HepG2 (cell line): ENCODE results near the gene GIMAP8. TPM values are rescaled to one million over a fixed set of nuclear protein-coding genes. Genes with fewer than 3 reads are reported as not detected.

Source experiments
- ATAC-seq: fragments of 200-7000 bp; cut with Tn5 transposase; 3 replicates; pipeline ENCODE4 v1.9.1; 2020; ENCODE audit warnings: mild to moderate bottlenecking, moderate library complexity
- BruUV-seq: library from RNA; stranded (reverse); fragments of 400-500 nt; replicated peaks from 2 replicates; lab custom pipeline; 2021; lab: Mats Ljungman, UMichigan
- CTCF ChIA-PET: fragments of 300-600 bp; formaldehyde crosslinking; extraction: SDS; loops from one replicate; lab custom pipeline; 2021; ENCODE audit warnings: low total read pairs, inconsistent platforms, low intra/inter-chr PET ratio; lab: Yijun Ruan, JAX
- POLR2A ChIA-PET: fragments of 350-600 bp; sonication (Branson Sonifier 250); formaldehyde crosslinking; loops from one replicate; lab custom pipeline; 2020; ENCODE audit warnings: antibody characterized with exemption, inconsistent platforms; lab: Yijun Ruan, JAX
- DNase-seq: peaks from one replicate; pipeline ENCODE4 v3.0.0-alpha.2; 2015; ENCODE audit warnings: low spot score
- FAIRE-seq: peaks from 3 replicates; lab custom pipeline; 2011; peaks lifted over from hg19 to GRCh38; lab: Jason Lieb, UNC
- H2AFZ ChIP-seq: one replicate; pipeline ENCODE4 v1.6.1; 2011; ENCODE audit warnings: low read length, inconsistent platforms
- H3K27ac ChIP-seq: fragments of 300-600 bp; 3 replicates; pipeline ENCODE4 v1.8.0; 2011; ENCODE audit warnings: mixed run types, mild to moderate bottlenecking, mixed read lengths, low read length, inconsistent platforms; ENCODE audit not compliant: insufficient read depth; ENCODE audit errors: extremely low read length
- H3K27me3 ChIP-seq, 2 experiments: fragments of 200-600 bp in 1 of 2; 2 replicates in 1 of 2; 3 replicates in 1 of 2; pipeline versions ENCODE4 v1.6.0 to v1.8.0; 2011; ENCODE audit warnings: low read length in 2 of 2, mild to moderate bottlenecking in 2 of 2, moderate library complexity in 2 of 2, inconsistent platforms in 1 of 2; ENCODE audit not compliant: insufficient read depth in 2 of 2, control insufficient read depth in 1 of 2
- H3K36me3 ChIP-seq, 2 experiments: fragments of 200-600 bp in 1 of 2; replicated peaks in 1 of 2; 2 replicates in 1 of 2; 3 replicates in 1 of 2; pipeline versions ENCODE4 v1.5.1 to v1.8.0; 2011; ENCODE audit warnings: low read length in 2 of 2, inconsistent platforms in 1 of 2; ENCODE audit not compliant: insufficient read depth in 2 of 2, control insufficient read depth in 1 of 2
- H3K4me1 ChIP-seq: 2 replicates; pipeline ENCODE4 v1.5.1; 2012; ENCODE audit warnings: low read length, inconsistent platforms; ENCODE audit not compliant: insufficient read depth
- H3K4me2 ChIP-seq: 2 replicates; pipeline ENCODE4 v1.6.0; 2011; ENCODE audit warnings: low read depth, low read length, inconsistent platforms
- H3K4me3 ChIP-seq, 3 experiments: fragments of 200-600 bp in 1 of 3; sonication (generic), shearing (Covaris generic) in 1 of 3; replicated peaks in 1 of 3; 2 replicates each; pipeline ENCODE4 v1.5.1; 2011 to 2016; ENCODE audit warnings: low read length in 3 of 3, inconsistent platforms in 2 of 3, low read depth in 2 of 3, mild to moderate bottlenecking in 2 of 3, control low read depth in 1 of 3, mixed read lengths in 1 of 3; ENCODE audit not compliant: insufficient read depth in 1 of 3
- H3K79me2 ChIP-seq: one replicate; pipeline ENCODE4 v1.6.1; 2011; ENCODE audit warnings: low read length, inconsistent platforms; ENCODE audit not compliant: insufficient read depth
- H3K9ac ChIP-seq: 2 replicates; pipeline ENCODE4 v1.6.0; 2011; ENCODE audit warnings: mild to moderate bottlenecking, low read depth, low read length, inconsistent platforms; ENCODE audit not compliant: insufficient read depth
- H3K9me3 ChIP-seq: 2 replicates; pipeline ENCODE4 v1.5.1; 2012; ENCODE audit warnings: mild to moderate bottlenecking, low read length
- H4K20me1 ChIP-seq: 2 replicates; pipeline ENCODE4 v1.6.0; 2011; ENCODE audit warnings: inconsistent platforms, mild to moderate bottlenecking, low read length, moderate library complexity; ENCODE audit not compliant: insufficient read depth
- ADNP ChIP-seq: sonication (generic); formaldehyde crosslinking; IDR thresholded peaks from 2 replicates; pipeline ENCODE4 v1.4.0; 2020; ENCODE audit warnings: missing genetic modification reagents
- AFF4 ChIP-seq: sonication (generic); formaldehyde crosslinking; IDR thresholded peaks from 2 replicates; pipeline ENCODE4 v1.4.0; 2020; ENCODE audit warnings: missing genetic modification reagents
- DPF2 ChIP-seq: sonication (generic); formaldehyde crosslinking; IDR thresholded peaks from 2 replicates; pipeline ENCODE4 v1.4.0; 2020; ENCODE audit warnings: mild to moderate bottlenecking, low read depth, missing genetic modification reagents, borderline replicate concordance
- FOXA3 ChIP-seq: IDR thresholded peaks from 2 replicates; pipeline ENCODE4 v1.6.1; 2016; ENCODE audit warnings: missing genetic modification reagents, missing compliant biosample characterization
- GTF2F1 ChIP-seq: fragments of 150-350 bp; IDR thresholded peaks from 2 replicates; pipeline ENCODE4 v1.6.1; 2014; ENCODE audit warnings: low read length
- HHEX ChIP-seq: IDR thresholded peaks from 2 replicates; pipeline ENCODE4 v1.6.1; 2016; ENCODE audit warnings: control low read depth
- MBNL3 ChIP-seq: fragments of 250-450 bp; sonication (Bioruptor Pico); conservative IDR thresholded peaks from 2 replicates; pipeline ENCODE4 v1.8.0; 2022; ENCODE audit warnings: mild to moderate bottlenecking, inconsistent platforms
- MIXL1 ChIP-seq: IDR thresholded peaks from 2 replicates; pipeline ENCODE4 v1.6.1; 2016
- MLX ChIP-seq: IDR thresholded peaks from 2 replicates; pipeline ENCODE4 v1.6.1; 2016
- RBM39 ChIP-seq: fragments of 200-400 bp; formaldehyde crosslinking; IDR thresholded peaks from one replicate; pipeline ENCODE4 v1.6.1; 2018; ENCODE audit warnings: antibody characterized with exemption, mild to moderate bottlenecking, low read depth, low read length; ENCODE audit not compliant: poor library complexity, severe bottlenecking
- REPIN1 ChIP-seq: sonication (generic); formaldehyde crosslinking; IDR thresholded peaks from 2 replicates; pipeline ENCODE4 v1.8.0; 2022; ENCODE audit warnings: missing genetic modification reagents, low read depth, mild to moderate bottlenecking, borderline replicate concordance
- SNAPC2 ChIP-seq: sonication (generic); formaldehyde crosslinking; IDR thresholded peaks from 2 replicates; pipeline ENCODE4 v1.8.1; 2022; ENCODE audit warnings: mild to moderate bottlenecking, missing genetic modification reagents
- ZBTB7A ChIP-seq: sonication (generic); formaldehyde crosslinking; IDR thresholded peaks from 2 replicates; pipeline ENCODE4 v1.8.0; 2022; ENCODE audit warnings: mild to moderate bottlenecking, missing genetic modification reagents
- ZFP37 ChIP-seq: sonication (generic); formaldehyde crosslinking; IDR thresholded peaks from 2 replicates; pipeline ENCODE4 v1.4.0; 2020; ENCODE audit warnings: missing genetic modification reagents, borderline replicate concordance
- ZNF10 ChIP-seq: sonication (generic); formaldehyde crosslinking; IDR thresholded peaks from 2 replicates; pipeline ENCODE4 v1.4.0; 2020; ENCODE audit warnings: mild to moderate bottlenecking, low read depth, missing genetic modification reagents, borderline replicate concordance
- ZNF614 ChIP-seq: IDR thresholded peaks from 2 replicates; pipeline ENCODE4 v1.6.1; 2018; ENCODE audit warnings: missing biosample characterization, missing genetic modification reagents, inconsistent platforms, borderline replicate concordance
- WGBS: methylation state at CpG from one replicate; pipeline ENCODE4 v1.1.6; 2017; ENCODE audit warnings: low lambda C conversion rate; 5-methylcytosine and 5-hydroxymethylcytosine counted together
- in situ Hi-C: cut with HindIII; loops from 2 replicates; pipeline ENCODE4 v1.10.0; 2017; ENCODE audit warnings: low pct_unique_long_range_greater_than_20kb; ENCODE audit not compliant: extremely low pct_ligation_motif_present
- intact Hi-C: fragments of 100-400 bp; cut with micrococcal nuclease; formaldehyde crosslinking; loops from one replicate; pipeline ENCODE4 v1.10.0; 2022; ENCODE audit not compliant: unreplicated experiment
- polyA plus RNA-seq, 8 experiments: library from polyadenylated mRNA; depleted of rRNA in 3 of 8; stranded (reverse) in 7 of 8; unstranded in 1 of 8; fragments of >200 nt; fragmentation: Illumina TruSeq in 4 of 8; extraction: Trizol in 4 of 8; gene quantifications; 2 replicates each; pipeline versions ENCODE4 v1.2.1 to v1.2.3, GENCODE V29; 2011 to 2016; ENCODE audit warnings: low read depth in 4 of 8, missing spikeins in 1 of 8, mixed read lengths in 1 of 8; ENCODE audit not compliant: insufficient read depth in 1 of 8
- total RNA-seq, 5 experiments: library from RNA; depleted of rRNA; stranded (reverse); fragments of >200 nt; fragmentation: Illumina TruSeq; extraction: Trizol; gene quantifications; 2 replicates each; pipeline ENCODE4 v1.2.3, GENCODE V29; 2016; ENCODE audit warnings: low read depth in 1 of 5

GIMAP8 gene
- total and polyA plus RNA-seq, 2 of the 13 experiments (the other 11 are each of a cell fraction or from before 2014, with no cell fraction given), result not detected

GRCh38 chr7:150458235-150458634, 7.8 kb downstream of the GIMAP8 start:
- DNase-seq, result no peak
- in situ Hi-C loops, result no loop called here
- Histone ChIP-seq H3K79me2 (no peaks in the 10 kb centered on the region), H3K4me1 (no peaks in the 10 kb centered on the region), H3K4me2 (no peak overlapping the region), H3K27me3 (peaks cover 0 to 10% of the 10 kb centered on the region in 2 experiments; a peak in 1 of 5 replicates), H3K36me3 (no peaks in the 10 kb centered on the region), H2AFZ (no peak overlapping the region), H3K4me3 (no peak overlapping the region), H3K27ac (no peak overlapping the region), H4K20me1 (no peaks in the 10 kb centered on the region), H3K9ac (no peak overlapping the region), H3K9me3 (peaks cover 6% of the 10 kb centered on the region; the same call in 1 of the 2 replicates)
- ChIA-PET CTCF (no interaction called here), POLR2A (no interaction called here)
- ATAC-seq, result no peak
- BruUV-seq, result no TSS peak
- intact Hi-C loops, result no loop called here
- 43% methylated on average over 1 of the region's 1 CpG for WGBS
- TF ChIP-seq MBNL3 (CRISPR knock-in tag), result no peak
- no peak for TF ChIP-seq HHEX (CRISPR knock-in tag)
- no peak for TF ChIP-seq FOXA3
- TF ChIP-seq MLX (CRISPR knock-in tag), result no peak
- TF ChIP-seq DPF2 (CRISPR knock-in tag), result no peak
- no peak for TF ChIP-seq GTF2F1
- TF ChIP-seq ZBTB7A (CRISPR knock-in tag), result no peak
- TF ChIP-seq MIXL1 (CRISPR knock-in tag), result no peak
- no peak for TF ChIP-seq AFF4 (CRISPR knock-in tag)
- TF ChIP-seq ZNF10, result no peak
- no peak for TF ChIP-seq SNAPC2 (CRISPR knock-in tag)
- TF ChIP-seq ZFP37 (CRISPR knock-in tag), result no peak
- no peak for TF ChIP-seq REPIN1 (CRISPR knock-in tag)
- no peak for TF ChIP-seq RBM39
- no peak for TF ChIP-seq ZNF614
- no peak for TF ChIP-seq ADNP (CRISPR knock-in tag)
- no peak for FAIRE-seq
